WERI-Rb-1 (cell line): ENCODE results near the gene EPN2.

Source experiments
- DNase-seq: peaks from one replicate; pipeline ENCODE4 v3.0.0-alpha.2; 2020
- H3K27ac ChIP-seq: fragments of 250-450 bp; sonication (Bioruptor Pico); 2 replicates; pipeline ENCODE4 v1.5.1; 2020; ENCODE audit warnings: mild to moderate bottlenecking, moderate library complexity
- H3K27me3 ChIP-seq: fragments of 250-450 bp; sonication (Bioruptor Pico); 2 replicates; pipeline ENCODE4 v1.5.1; 2021; ENCODE audit warnings: mild to moderate bottlenecking, low read depth, moderate library complexity; ENCODE audit not compliant: insufficient read depth, severe bottlenecking
- H3K36me3 ChIP-seq: fragments of 250-450 bp; sonication (Bioruptor Pico); 2 replicates; pipeline ENCODE4 v1.5.1; 2020; ENCODE audit warnings: mild to moderate bottlenecking, moderate library complexity
- H3K4me3 ChIP-seq: 2 replicates; pipeline ENCODE4 v1.5.1; 2011; ENCODE audit warnings: low read depth, mild to moderate bottlenecking, control low read depth, low read length
- H3K9me3 ChIP-seq: fragments of 250-450 bp; sonication (Bioruptor Pico); 2 replicates; pipeline ENCODE4 v1.5.1; 2021; ENCODE audit warnings: mild to moderate bottlenecking, moderate library complexity; ENCODE audit not compliant: severe bottlenecking
- TF ChIP-seq, protein P1 (sequence below): IDR thresholded peaks from 2 replicates; pipeline ENCODE4 v1.5.1; 2011; ENCODE audit warnings: low read depth, mild to moderate bottlenecking, control low read depth, inconsistent platforms, low read length

EPN2 gene

GRCh38 chr17:19268611-19269010, 31.4 kb downstream of the EPN2 start:
- TF ChIP-seq, protein P1, sequence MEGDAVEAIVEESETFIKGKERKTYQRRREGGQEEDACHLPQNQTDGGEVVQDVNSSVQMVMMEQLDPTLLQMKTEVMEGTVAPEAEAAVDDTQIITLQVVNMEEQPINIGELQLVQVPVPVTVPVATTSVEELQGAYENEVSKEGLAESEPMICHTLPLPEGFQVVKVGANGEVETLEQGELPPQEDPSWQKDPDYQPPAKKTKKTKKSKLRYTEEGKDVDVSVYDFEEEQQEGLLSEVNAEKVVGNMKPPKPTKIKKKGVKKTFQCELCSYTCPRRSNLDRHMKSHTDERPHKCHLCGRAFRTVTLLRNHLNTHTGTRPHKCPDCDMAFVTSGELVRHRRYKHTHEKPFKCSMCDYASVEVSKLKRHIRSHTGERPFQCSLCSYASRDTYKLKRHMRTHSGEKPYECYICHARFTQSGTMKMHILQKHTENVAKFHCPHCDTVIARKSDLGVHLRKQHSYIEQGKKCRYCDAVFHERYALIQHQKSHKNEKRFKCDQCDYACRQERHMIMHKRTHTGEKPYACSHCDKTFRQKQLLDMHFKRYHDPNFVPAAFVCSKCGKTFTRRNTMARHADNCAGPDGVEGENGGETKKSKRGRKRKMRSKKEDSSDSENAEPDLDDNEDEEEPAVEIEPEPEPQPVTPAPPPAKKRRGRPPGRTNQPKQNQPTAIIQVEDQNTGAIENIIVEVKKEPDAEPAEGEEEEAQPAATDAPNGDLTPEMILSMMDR: no peak
- Histone ChIP-seq H3K27ac (no peak overlapping the region), H3K9me3 (no peaks in the 10 kb centered on the region), H3K4me3 (no peak overlapping the region), H3K27me3 (no peaks in the 10 kb centered on the region), H3K36me3 (no peaks in the 10 kb centered on the region; the same call in 1 of the 2 replicates)
- DNase-seq: no peak

GRCh38 chr17:19269106-19269505, 31.9 kb downstream of the EPN2 start:
- Histone ChIP-seq H3K4me3 (no peak overlapping the region), H3K27me3 (no peaks in the 10 kb centered on the region), H3K36me3 (no peaks in the 10 kb centered on the region; the same call in 1 of the 2 replicates), H3K9me3 (no peaks in the 10 kb centered on the region), H3K27ac (no peak overlapping the region)
- DNase-seq: no peak
- TF ChIP-seq, protein P1: no peak

GRCh38 chr17:19269641-19270040, 32.5 kb downstream of the EPN2 start:
- no peaks in the 10 kb centered on the region for H3K27me3 ChIP-seq
- no peak for DNase-seq
- no peaks in the 10 kb centered on the region for H3K9me3 ChIP-seq
- TF ChIP-seq, protein P1: no peak
- H3K27ac ChIP-seq: no peak overlapping the region
- H3K36me3 ChIP-seq: no peaks in the 10 kb centered on the region; the same call in 1 of the 2 replicates
- no peak overlapping the region for H3K4me3 ChIP-seq

DNA sequence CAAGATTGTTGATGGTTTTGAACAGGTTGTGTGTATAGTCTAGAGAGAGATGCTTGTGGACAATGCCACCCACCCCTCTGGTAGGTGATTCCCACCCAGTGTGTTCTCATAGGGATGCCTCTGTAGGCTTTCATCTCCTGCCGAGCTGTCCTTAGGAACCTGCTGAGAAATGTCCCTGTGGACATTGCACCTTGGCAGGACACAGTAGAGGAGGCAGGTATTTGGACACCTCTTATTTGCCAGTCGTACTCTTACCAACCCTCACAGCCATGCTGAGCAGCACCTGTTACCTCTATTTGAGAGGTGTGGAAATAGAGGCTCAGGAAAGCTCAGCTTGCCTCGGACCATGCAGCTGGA, 33.2 kb downstream of the EPN2 start:
- DNase-seq: no peak
- no peak overlapping the region for H3K4me3 ChIP-seq
- H3K9me3 ChIP-seq: no peaks in the 10 kb centered on the region
- H3K27me3 ChIP-seq: no peaks in the 10 kb centered on the region
- TF ChIP-seq, protein P1: no peak
- no peak overlapping the region for H3K27ac ChIP-seq
- no peaks in the 10 kb centered on the region; the same call in 1 of the 2 replicates for H3K36me3 ChIP-seq

DNA sequence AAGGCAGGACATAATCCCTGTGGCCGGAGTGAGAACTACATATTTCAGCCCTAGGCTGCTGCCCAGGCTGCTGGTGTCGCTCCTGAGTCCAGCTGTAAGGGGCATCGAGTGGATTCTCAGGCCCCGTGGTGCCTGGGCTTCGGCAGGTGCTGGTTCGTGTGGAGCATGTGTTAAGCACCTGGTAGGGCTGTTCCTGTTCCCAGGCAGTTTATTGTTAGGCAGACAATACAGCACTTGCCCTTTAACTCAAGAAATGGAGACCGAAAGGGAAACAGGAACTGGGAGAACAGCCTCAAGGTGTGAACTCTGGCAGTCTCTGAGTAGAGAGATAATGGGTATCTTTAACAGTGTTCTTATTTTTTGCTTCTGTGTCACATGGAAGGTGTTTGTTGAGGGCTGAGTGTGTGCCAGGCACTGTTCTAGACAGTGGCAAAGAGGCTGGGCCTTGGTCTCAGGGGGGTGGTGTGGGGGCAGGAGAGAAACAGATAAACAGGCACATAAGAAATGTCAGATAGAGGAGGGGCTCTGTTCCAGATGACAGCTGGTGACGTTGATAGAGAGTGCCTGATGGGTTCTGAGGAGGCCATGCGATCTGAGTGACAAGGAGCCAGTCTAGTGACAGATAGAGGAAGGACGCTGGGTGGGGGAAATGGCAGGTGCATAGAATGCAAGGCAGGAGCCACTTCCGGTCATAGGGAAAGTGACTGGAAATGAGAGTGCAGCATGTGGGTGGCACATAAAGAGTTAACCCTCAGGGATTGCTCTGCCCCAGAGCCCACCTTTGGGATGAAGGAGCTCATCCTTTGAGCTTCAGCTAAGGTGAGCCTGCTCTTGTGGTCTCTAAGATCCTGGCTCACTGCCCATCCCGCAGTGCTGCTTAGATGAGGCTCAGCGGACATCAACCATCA, 33.8 kb downstream of the EPN2 start:
- TF ChIP-seq, protein P1: no peak
- Histone ChIP-seq H3K27me3 (no peaks in the 10 kb centered on the region), H3K4me3 (no peak overlapping the region), H3K36me3 (no peaks in the 10 kb centered on the region; the same call in 1 of the 2 replicates), H3K9me3 (no peaks in the 10 kb centered on the region), H3K27ac (no peak overlapping the region)
- DNase-seq: no peak
